ENCODE measurements around the gene PRKAG2.
"Not testable (repeated sequence)": the region's sequence is repeated elsewhere in the genome, so short reads cannot be mapped to it uniquely, and the experiment has no call there.

Gene PRKAG2

GRCh38 chr7:151761231-151761630, 115.7 kb downstream of the PRKAG2 start:
- in situ Hi-C loops (cut with HindIII; ENCODE audit: low pct_unique_long_range_greater_than_20kb, low sequenced_read_pairs): no loop called here
- DNase-seq (ENCODE audit: low read depth in 1 of 2, low spot score in 1 of 2): peak in 1 of 2 experiments; percentile 74
- no peak for TF ChIP-seq JUND (IDR thresholded peaks at IDR 0.05; ENCODE audit: low read depth)

- in situ Hi-C loops (cut with HindIII; ENCODE audit: low pct_unique_long_range_greater_than_20kb, low sequenced_read_pairs): no loop called here
- DNase-seq (ENCODE audit: low read depth in 1 of 2, low spot score in 1 of 2): peak; percentile 66 to 82
Observed at GRCh38 chr7:151759591-151760042, 117.3 kb downstream of the PRKAG2 start.

GRCh38 chr7:151758622-151759540, 118.0 kb downstream of the PRKAG2 start:
- in situ Hi-C loops (cut with HindIII; ENCODE audit: low pct_unique_long_range_greater_than_20kb, low sequenced_read_pairs): no loop called here
- no peak for TF ChIP-seq JUND (IDR thresholded peaks at IDR 0.05; ENCODE audit: low read depth)
- DNase-seq (ENCODE audit: low read depth in 1 of 2, low spot score in 1 of 2): no peak

More at GRCh38 chr7:151759591-151760042, 117.3 kb downstream of the PRKAG2 start:
- no peak for TF ChIP-seq JUND (IDR thresholded peaks at IDR 0.05; ENCODE audit: low read depth)

- DNase-seq (ENCODE audit: low read depth in 1 of 2, low spot score in 1 of 2): no peak
- in situ Hi-C loops (cut with HindIII; ENCODE audit: low pct_unique_long_range_greater_than_20kb, low sequenced_read_pairs): no loop called here
- no peak for TF ChIP-seq JUND (IDR thresholded peaks at IDR 0.05; ENCODE audit: low read depth)
Observed at GRCh38 chr7:151757274-151757673, 119.6 kb downstream of the PRKAG2 start.

- no peak for TF ChIP-seq JUND (IDR thresholded peaks at IDR 0.05; ENCODE audit: low read depth)
- DNase-seq (ENCODE audit: low read depth in 1 of 2, low spot score in 1 of 2): no peak
- in situ Hi-C loops (cut with HindIII; ENCODE audit: low pct_unique_long_range_greater_than_20kb, low sequenced_read_pairs): no loop called here
Observed at GRCh38 chr7:151756866-151757265, 120.0 kb downstream of the PRKAG2 start.

GRCh38 chr7:151756076-151756731, 120.7 kb downstream of the PRKAG2 start:
- no peak for TF ChIP-seq JUND (IDR thresholded peaks at IDR 0.05; ENCODE audit: low read depth)
- in situ Hi-C loops (cut with HindIII; ENCODE audit: low pct_unique_long_range_greater_than_20kb, low sequenced_read_pairs): no loop called here
- DNase-seq (ENCODE audit: low read depth in 1 of 2, low spot score in 1 of 2): no peak

- in situ Hi-C loops (cut with HindIII; ENCODE audit: low pct_unique_long_range_greater_than_20kb, low sequenced_read_pairs): no loop called here
- TF ChIP-seq JUND (IDR thresholded peaks at IDR 0.05; ENCODE audit: low read depth): no peak
- no peak for DNase-seq (ENCODE audit: low read depth in 1 of 2, low spot score in 1 of 2)
Observed at GRCh38 chr7:151755131-151755801, 121.6 kb downstream of the PRKAG2 start.

GRCh38 chr7:151754688-151755130, 122.2 kb downstream of the PRKAG2 start:
- in situ Hi-C loops (cut with HindIII; ENCODE audit: low pct_unique_long_range_greater_than_20kb, low sequenced_read_pairs): no loop called here
- DNase-seq (ENCODE audit: low read depth in 1 of 2, low spot score in 1 of 2): no peak
- TF ChIP-seq JUND (IDR thresholded peaks at IDR 0.05; ENCODE audit: low read depth): no peak

GRCh38 chr7:151754142-151754590, 122.7 kb downstream of the PRKAG2 start:
- TF ChIP-seq JUND (IDR thresholded peaks at IDR 0.05; ENCODE audit: low read depth): peak; percentile 42; the same call in 1 of the 2 replicates
- DNase-seq (ENCODE audit: low read depth in 1 of 2, low spot score in 1 of 2): peak; percentile 82 to 93
- in situ Hi-C loops (cut with HindIII; ENCODE audit: low pct_unique_long_range_greater_than_20kb, low sequenced_read_pairs): no loop called here

- in situ Hi-C loops (cut with HindIII; ENCODE audit: low pct_unique_long_range_greater_than_20kb, low sequenced_read_pairs): no loop called here
- no peak for TF ChIP-seq JUND (IDR thresholded peaks at IDR 0.05; ENCODE audit: low read depth)
- DNase-seq (ENCODE audit: low read depth in 1 of 2, low spot score in 1 of 2): no peak
Observed at GRCh38 chr7:151752816-151753595, 123.9 kb downstream of the PRKAG2 start.

GRCh38 chr7:151752037-151752436, 124.9 kb downstream of the PRKAG2 start:
- no peak for TF ChIP-seq JUND (IDR thresholded peaks at IDR 0.05; ENCODE audit: low read depth)
- DNase-seq (ENCODE audit: low read depth in 1 of 2, low spot score in 1 of 2): no peak
- in situ Hi-C loops (cut with HindIII; ENCODE audit: low pct_unique_long_range_greater_than_20kb, low sequenced_read_pairs): no loop called here

GRCh38 chr7:151748733-151749132, 128.2 kb downstream of the PRKAG2 start:
- DNase-seq (ENCODE audit: low read depth in 1 of 2, low spot score in 1 of 2): no peak
- TF ChIP-seq JUND (IDR thresholded peaks at IDR 0.05; ENCODE audit: low read depth): no peak
- in situ Hi-C loops (cut with HindIII; ENCODE audit: low pct_unique_long_range_greater_than_20kb, low sequenced_read_pairs): no loop called here

- in situ Hi-C loops (cut with HindIII; ENCODE audit: low pct_unique_long_range_greater_than_20kb, low sequenced_read_pairs); DNase-seq (ENCODE audit: low read depth in 1 of 2, low spot score in 1 of 2): not testable (repeated sequence)
Observed at GRCh38 chr7:151748021-151748420, 128.9 kb downstream of the PRKAG2 start.

Data from T47D (cell line).